Keratinocyte (primary cell): Measurements from ENCODE around the gene MCM5. TPM values are rescaled to one million over a fixed set of nuclear protein-coding genes. Genes with fewer than 3 reads are reported as not detected.

Source experiments
- DNase-seq: peaks from one replicate; pipeline ENCODE4 v3.0.0-alpha.2; 2011; ENCODE audit warnings: low read depth, missing footprints, low spot score
- FAIRE-seq: peaks from 2 replicates; lab custom pipeline; 2011; peaks lifted over from hg19 to GRCh38; lab: Jason Lieb, UNC
- H2AFZ ChIP-seq: 2 replicates; pipeline ENCODE4 v1.6.0; 2012; ENCODE audit warnings: low read length, control low read depth, inconsistent platforms; ENCODE audit not compliant: control insufficient read depth
- H3K27ac ChIP-seq: 2 replicates; pipeline ENCODE4 v1.5.1; 2011; ENCODE audit warnings: low read length; ENCODE audit not compliant: control insufficient read depth, insufficient read depth
- H3K27me3 ChIP-seq: 3 replicates; pipeline ENCODE4 v1.6.0; 2011; ENCODE audit warnings: low read length; ENCODE audit not compliant: control insufficient read depth, insufficient read depth; ENCODE audit errors: extremely low read depth
- H3K36me3 ChIP-seq, 2 experiments: 2 replicates in 1 of 2; 3 replicates in 1 of 2; pipeline ENCODE4 v1.5.1; 2011; ENCODE audit warnings: low read length in 2 of 2, mild to moderate bottlenecking in 1 of 2; ENCODE audit not compliant: control insufficient read depth in 2 of 2, insufficient read depth in 2 of 2; ENCODE audit errors: extremely low read depth in 1 of 2
- H3K4me1 ChIP-seq: 3 replicates; pipeline ENCODE4 v1.5.1; 2011; ENCODE audit warnings: low read length; ENCODE audit not compliant: control insufficient read depth, insufficient read depth; ENCODE audit errors: extremely low read depth
- H3K4me2 ChIP-seq: 3 replicates; pipeline ENCODE4 v1.6.0; 2011; ENCODE audit warnings: low read depth, low read length; ENCODE audit not compliant: control insufficient read depth, insufficient read depth; ENCODE audit errors: extremely low read depth
- H3K4me3 ChIP-seq, 3 experiments: fragments of 200-600 bp in 1 of 3; sonication (generic) in 1 of 3; 2 replicates in 2 of 3; 3 replicates in 1 of 3; pipeline ENCODE4 v1.5.1; 2011 to 2016; ENCODE audit warnings: low read length in 3 of 3, mild to moderate bottlenecking in 3 of 3, control low read depth in 2 of 3, inconsistent platforms in 1 of 3, low read depth in 1 of 3, mixed read lengths in 1 of 3, mixed run types in 1 of 3, moderate library complexity in 1 of 3; ENCODE audit not compliant: control insufficient read depth in 2 of 3, insufficient read depth in 2 of 3; ENCODE audit errors: extremely low read depth in 1 of 3
- H3K79me2 ChIP-seq: 2 replicates; pipeline ENCODE4 v1.6.0; 2012; ENCODE audit warnings: low read length; ENCODE audit not compliant: control insufficient read depth, insufficient read depth
- H3K9ac ChIP-seq: 3 replicates; pipeline ENCODE4 v1.6.0; 2011; ENCODE audit warnings: low read length; ENCODE audit not compliant: control insufficient read depth, insufficient read depth; ENCODE audit errors: extremely low read depth
- H3K9me1 ChIP-seq: 3 replicates; pipeline ENCODE4 v1.6.0; 2011; ENCODE audit warnings: low read length; ENCODE audit not compliant: control insufficient read depth, insufficient read depth; ENCODE audit errors: extremely low read depth
- H3K9me3 ChIP-seq: 2 replicates; pipeline ENCODE4 v1.5.1; 2012; ENCODE audit warnings: low read depth, low read length; ENCODE audit not compliant: control insufficient read depth
- H4K20me1 ChIP-seq: 3 replicates; pipeline ENCODE4 v1.6.0; 2011; ENCODE audit warnings: low read length; ENCODE audit not compliant: control insufficient read depth, insufficient read depth; ENCODE audit errors: extremely low read depth
- CTCF ChIP-seq, 3 experiments: IDR thresholded peaks in 1 of 3; conservative IDR thresholded peaks in 1 of 3; optimal IDR thresholded peaks in 1 of 3; 2 replicates in 2 of 3; 3 replicates in 1 of 3; pipeline versions ENCODE3 to v1.5.1; 2011; ENCODE audit warnings: low read length in 3 of 3, mild to moderate bottlenecking in 3 of 3, moderate library complexity in 2 of 3, control low read depth in 1 of 3, inconsistent platforms in 1 of 3; ENCODE audit not compliant: insufficient read depth in 2 of 3; ENCODE audit errors: extremely low read depth in 1 of 3
- EZH2 ChIP-seq: IDR thresholded peaks from one replicate; pipeline ENCODE4 v1.6.1; 2012; ENCODE audit warnings: inconsistent platforms, mild to moderate bottlenecking, low read length, moderate library complexity
- dilution Hi-C: fragments of 300-500 bp; cut with MboI; formaldehyde crosslinking; loops from one replicate; pipeline ENCODE4 v1.7.0; 2020; ENCODE audit warnings: low sequenced_read_pairs; ENCODE audit not compliant: extremely low pct_ligation_motif_present
- polyA plus RNA-seq, 5 experiments: library from polyadenylated mRNA; depleted of rRNA in 3 of 5; stranded (reverse) in 3 of 5; stranded (forward) in 1 of 5; unstranded in 1 of 5; fragments of >200 nt; gene quantifications; 1 replicate in 1 of 5; 2 replicates in 3 of 5; 3 replicates in 1 of 5; pipeline versions ENCODE4 v1.2.1 to v1.2.3, GENCODE V29; 2011 to 2012; ENCODE audit warnings: missing spikeins in 2 of 5, low read depth in 1 of 5, low replicate concordance in 1 of 5

The MCM5 gene
- polyA plus RNA-seq, 1 donor (not counting 4 experiments of a cell fraction or from before 2014, with no cell fraction given) = 24.4 TPM

GRCh38 chr22:35439365-35439717, 39.4 kb downstream of the MCM5 start:
- Histone ChIP-seq H3K4me2 (no peak overlapping the region), H3K27ac (no peak overlapping the region), H2AFZ (no peak overlapping the region), H3K4me1 (peaks cover 11% of the 10 kb centered on the region), H4K20me1 (peaks cover 2% of the 10 kb centered on the region), H3K9me3 (no peaks in the 10 kb centered on the region), H3K9me1 (no peaks in the 10 kb centered on the region), H3K9ac (no peak overlapping the region), H3K36me3 (no peaks in the 10 kb centered on the region), H3K79me2 (no peaks in the 10 kb centered on the region), H3K27me3 (no peaks in the 10 kb centered on the region), H3K4me3 (no peak overlapping the region)
- DNase-seq (no peak), FAIRE-seq (no peak)
- dilution Hi-C loops = no loop called here
- TF ChIP-seq EZH2 (no peak), CTCF (optimal IDR thresholded peaks at IDR 0.05 in 1 of 3, IDR thresholded peaks at IDR 0.05 in 1 of 3, conservative IDR thresholded peaks at IDR 0.05 in 1 of 3; ENCODE audit: extremely low read depth in 1 of 3, insufficient read depth in 2 of 3, low read length in 3 of 3) (no peak)

GRCh38 chr22:35440129-35440528, 40.2 kb downstream of the MCM5 start:
- Histone ChIP-seq H3K27ac (no peak overlapping the region), H3K4me1 (peaks cover 11% of the 10 kb centered on the region), H4K20me1 (peaks cover 2% of the 10 kb centered on the region), H3K9me3 (no peaks in the 10 kb centered on the region), H2AFZ (no peak overlapping the region), H3K79me2 (no peaks in the 10 kb centered on the region), H3K4me3 (no peak overlapping the region), H3K36me3 (no peaks in the 10 kb centered on the region), H3K4me2 (no peak overlapping the region), H3K9me1 (no peaks in the 10 kb centered on the region), H3K27me3 (no peaks in the 10 kb centered on the region), H3K9ac (no peak overlapping the region)
- TF ChIP-seq EZH2 (no peak), CTCF (optimal IDR thresholded peaks at IDR 0.05 in 1 of 3, IDR thresholded peaks at IDR 0.05 in 1 of 3, conservative IDR thresholded peaks at IDR 0.05 in 1 of 3; ENCODE audit: extremely low read depth in 1 of 3, insufficient read depth in 2 of 3, low read length in 3 of 3) (no peak)
- no peak for FAIRE-seq
- dilution Hi-C loops = no loop called here
- no peak for DNase-seq
